AG09319 (cell line): ENCODE results near the gene OR4K15.

Source experiments
- DNase-seq: peaks from one replicate; pipeline ENCODE4 v3.0.0-alpha.2; 2010; ENCODE audit warnings: low read depth; ENCODE audit errors: extremely low read depth
- CTCF ChIP-seq: IDR thresholded peaks from 2 replicates; pipeline ENCODE4 v1.5.1; 2011; ENCODE audit warnings: low read depth, mild to moderate bottlenecking, inconsistent platforms, low read length, moderate library complexity

Gene OR4K15

DNA sequence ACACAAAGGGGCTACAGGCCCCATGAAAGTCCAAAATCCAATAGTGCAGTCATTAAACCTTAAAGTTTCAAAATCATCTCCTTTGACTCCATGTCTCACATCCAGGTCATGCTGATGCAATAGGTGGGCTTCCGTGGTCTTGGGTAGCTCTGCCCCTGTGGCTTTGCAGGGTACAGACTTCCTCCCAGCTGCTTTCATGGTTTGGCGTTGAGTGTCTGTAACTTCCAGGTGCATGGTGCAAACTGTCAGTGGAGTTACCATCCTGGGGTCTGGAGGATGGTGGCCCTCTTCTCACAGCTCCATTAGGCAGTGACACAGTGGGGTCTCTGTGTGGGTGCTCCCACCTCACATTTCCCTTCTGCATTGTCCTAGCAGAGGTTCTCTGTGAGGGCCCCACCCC lies 18.0 kb downstream of the OR4K15 start:
- DNase-seq = no peak
- TF ChIP-seq CTCF = no peak

DNA sequence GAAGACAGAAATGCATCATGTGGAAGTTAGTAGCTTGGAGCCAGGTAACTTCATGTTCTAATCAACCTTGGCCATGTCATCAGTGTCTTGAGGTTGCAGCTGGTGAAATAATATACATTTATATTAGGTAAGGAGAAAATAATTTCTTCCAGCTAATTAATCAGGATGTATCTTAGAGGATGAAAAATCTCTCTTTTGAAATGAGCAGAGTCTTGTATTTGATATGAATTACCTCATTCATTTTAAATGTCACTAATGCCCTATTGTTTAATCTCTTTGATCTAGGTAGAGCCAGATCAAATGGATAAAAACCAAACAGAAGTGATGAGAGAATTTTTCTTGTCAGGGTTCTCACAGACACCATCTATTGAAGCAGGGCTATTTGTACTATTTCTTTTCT lies 26.5 kb downstream of the OR4K15 start, which contains the start of gene OR4Q2:
Gene OR4Q2 (plus strand): TSS at position 301 of the 400 bp plus-strand sequence.
- no peak for DNase-seq
- no peak for TF ChIP-seq CTCF

DNA sequence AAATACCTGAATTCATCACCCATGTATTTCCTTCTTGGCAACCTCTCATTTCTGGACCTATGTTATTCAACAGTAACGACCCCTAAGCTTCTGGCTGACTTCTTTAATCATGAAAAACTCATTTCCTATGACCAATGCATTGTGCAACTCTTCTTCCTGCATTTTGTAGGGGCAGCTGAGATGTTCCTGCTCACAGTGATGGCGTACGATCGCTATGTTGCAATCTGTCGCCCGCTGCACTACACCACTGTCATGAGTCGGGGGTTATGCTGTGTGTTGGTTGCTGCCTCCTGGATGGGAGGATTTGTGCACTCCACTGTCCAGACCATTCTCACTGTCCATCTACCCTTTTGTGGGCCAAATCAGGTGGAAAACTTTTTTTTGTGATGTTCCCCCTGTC lies 26.9 kb downstream of the OR4K15 start:
- DNase-seq = no peak

GRCh38 chr14:20008156-20008555 lies 32.8 kb downstream of the OR4K15 start:
- no peak for TF ChIP-seq CTCF
- DNase-seq = no peak

More for the DNA sequence above, 26.9 kb downstream of the OR4K15 start:
- TF ChIP-seq CTCF = no peak

- DNase-seq = no peak
- TF ChIP-seq CTCF = no peak
Observed at GRCh38 chr14:20019257-20019865, 44.0 kb downstream of the OR4K15 start, which contains the start of gene OR4K14. Gene OR4K14, minus strand, starts transcription at chr14:20019307. Its CDS starts 4,114 bp downstream, at chr14:20015193.
